ENCODE data around the gene NR2F6.

Gene NR2F6

DNA sequence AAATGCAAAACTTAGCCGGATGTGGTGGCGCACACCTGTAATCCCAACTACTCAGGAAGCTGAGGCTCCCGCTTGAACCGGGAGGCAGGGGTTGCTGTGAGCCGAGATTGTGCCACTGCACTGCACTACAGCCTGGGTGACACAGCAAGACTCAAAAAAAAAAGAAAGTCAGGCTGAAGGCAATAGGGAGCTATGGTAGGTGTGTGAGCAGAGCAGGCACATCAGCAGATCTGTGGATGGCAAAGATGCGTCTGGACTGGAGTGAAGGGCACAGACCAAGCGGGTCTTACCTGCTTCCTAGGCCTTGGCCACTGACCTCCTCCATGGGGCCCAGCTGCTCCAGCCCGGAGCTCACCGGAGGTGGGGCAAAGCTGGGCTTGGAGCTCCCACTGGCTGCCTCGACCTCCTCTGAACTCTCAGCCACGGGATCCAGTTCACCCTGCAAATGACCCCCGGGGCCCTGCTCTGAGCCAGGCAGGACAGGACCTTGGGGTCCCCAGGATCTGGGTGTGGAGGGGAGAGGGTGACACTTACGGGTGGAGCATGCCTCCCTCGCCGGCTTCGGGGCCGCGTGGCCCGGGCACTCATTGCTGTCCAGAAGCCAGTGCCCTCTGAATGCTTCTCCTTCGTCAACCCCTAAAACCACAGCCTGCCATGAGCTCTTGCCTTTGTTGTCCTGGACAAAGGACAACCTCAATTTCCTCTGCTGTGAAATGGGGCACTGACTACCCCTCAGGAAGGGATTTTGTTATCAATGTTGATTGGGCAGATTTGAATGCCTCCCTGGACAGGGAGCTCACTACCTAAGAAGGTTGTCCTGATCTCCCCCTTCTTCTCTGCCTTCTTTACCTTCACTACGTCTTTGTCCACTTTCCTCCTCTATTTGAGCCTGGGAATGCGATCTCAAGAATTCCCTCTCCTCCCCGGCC, 18.3 kb upstream of the NR2F6 start:
- DNase-seq (ENCODE audit: low spot score), result no peak

DNA sequence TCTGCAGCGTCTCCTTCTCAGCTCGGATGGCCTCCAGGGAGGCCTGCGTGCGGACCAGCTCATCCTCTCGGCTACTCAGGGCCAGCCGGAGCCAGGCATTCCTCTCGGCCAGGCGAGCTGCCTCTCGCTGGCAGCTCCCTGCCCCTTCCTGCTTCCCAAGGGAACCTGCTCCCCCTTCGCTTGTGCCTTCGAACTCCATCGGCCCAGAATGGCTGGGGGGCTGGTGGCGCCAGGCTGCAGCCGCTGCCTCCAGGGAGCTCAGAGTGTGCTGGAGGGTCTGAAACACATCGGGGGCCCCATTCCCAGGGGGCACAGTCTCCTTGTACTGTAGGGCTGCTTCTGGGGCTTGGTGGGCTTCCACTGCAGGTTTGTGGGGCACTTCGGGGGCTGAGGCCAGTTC, 16.8 kb upstream of the NR2F6 start:
- no peak for DNase-seq (ENCODE audit: low spot score)

DNA sequence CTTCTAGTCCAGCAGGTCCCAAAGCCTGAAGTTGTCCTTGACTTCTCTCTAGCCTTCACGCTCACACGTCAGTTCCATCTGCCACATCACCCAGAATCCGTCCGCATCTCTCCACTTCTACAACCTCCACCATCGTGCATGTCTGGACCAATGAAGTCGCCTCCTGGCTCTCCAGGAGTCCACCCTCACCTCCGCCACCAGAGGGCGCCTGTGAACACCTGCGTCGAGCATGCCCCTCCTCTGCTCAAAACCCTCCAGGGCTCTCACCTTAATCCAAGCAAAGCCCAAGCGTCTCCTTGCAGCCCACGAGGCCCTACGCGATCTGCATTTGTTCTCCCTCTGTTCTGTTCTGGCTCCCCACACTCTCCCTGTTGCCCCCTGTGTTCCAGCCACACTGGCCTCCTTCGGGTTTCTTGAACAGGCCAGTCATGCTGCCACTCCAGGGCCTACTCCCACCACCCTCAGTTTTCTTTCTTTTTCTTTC, 15.2 kb upstream of the NR2F6 start:
- peak; percentile 95 for DNase-seq (ENCODE audit: low spot score)

DNA sequence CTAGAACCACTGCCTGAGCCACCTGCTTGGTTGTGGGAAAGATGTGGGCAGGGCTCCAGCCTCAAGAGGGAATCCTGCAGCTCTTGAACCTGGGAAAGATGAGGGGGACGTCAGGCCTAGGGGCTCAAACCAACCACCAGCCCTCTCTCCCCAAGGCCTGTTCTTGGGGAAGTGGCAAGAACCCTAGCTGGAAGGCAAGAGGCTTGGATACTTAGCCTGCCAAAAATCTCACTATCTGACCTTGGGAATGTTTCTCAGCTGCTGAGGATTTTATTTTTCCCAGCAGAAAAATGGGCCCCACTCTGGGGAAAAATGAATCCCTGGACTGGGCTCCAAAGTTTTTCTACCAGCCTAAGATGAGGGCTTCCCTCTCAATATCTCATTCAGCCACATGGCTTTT, 14.2 kb upstream of the NR2F6 start:
- no peak for DNase-seq (ENCODE audit: low spot score)

GRCh38 chr19:17259118-17259780, 13.5 kb upstream of the NR2F6 start:
- DNase-seq (ENCODE audit: low spot score), result no peak

DNA sequence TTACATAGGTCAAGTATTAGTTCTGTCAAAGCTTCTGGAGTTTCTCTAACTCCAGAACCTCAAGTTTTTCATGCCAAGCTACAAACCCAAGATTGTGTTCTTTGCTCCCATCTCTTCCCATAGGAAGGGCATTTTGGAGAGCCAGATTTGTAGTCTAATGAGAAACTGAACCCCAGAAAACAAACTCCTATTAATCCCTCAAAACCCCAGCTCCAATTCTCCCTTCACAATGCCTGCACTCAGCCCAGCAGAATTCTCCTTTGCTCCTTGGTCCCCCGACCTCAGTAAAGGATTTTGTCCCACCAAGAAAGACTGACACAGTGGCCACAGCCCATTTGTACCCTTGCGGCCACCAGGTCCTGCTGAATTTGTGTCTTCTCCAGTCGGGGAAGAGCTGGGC, 10.4 kb upstream of the NR2F6 start:
- DNase-seq (ENCODE audit: low spot score), result no peak

DNA sequence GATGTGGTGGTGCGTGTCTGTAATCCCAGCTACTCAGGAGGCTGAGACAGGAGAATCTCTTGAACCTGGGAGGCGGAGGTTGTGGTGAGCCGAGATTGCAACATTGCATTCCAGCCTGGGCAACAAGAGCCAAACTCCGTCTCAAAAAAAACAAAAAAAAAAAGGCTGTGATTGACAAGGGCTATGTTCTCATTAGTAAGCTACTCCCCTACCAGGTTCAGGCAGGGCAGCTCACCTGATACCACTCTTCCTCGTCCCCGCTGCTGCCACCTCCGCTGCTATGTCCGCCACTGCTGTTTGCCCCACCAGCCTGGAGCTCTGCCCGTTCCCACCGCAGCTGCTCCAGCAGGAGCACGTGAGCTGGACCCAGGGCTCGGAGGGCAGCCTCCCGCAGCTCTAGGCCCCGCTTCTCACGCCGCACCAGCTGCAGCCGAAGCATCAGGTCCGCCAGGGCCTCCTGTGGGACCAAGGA, 9.5 kb upstream of the NR2F6 start:
- DNase-seq (ENCODE audit: low spot score), result no peak

GRCh38 chr19:17254636-17255035, 8.9 kb upstream of the NR2F6 start:
- DNase-seq (ENCODE audit: low spot score), result no peak

- DNase-seq (ENCODE audit: low spot score), result no peak
Observed at GRCh38 chr19:17249887-17250548, 4.3 kb upstream of the NR2F6 start.

DNA sequence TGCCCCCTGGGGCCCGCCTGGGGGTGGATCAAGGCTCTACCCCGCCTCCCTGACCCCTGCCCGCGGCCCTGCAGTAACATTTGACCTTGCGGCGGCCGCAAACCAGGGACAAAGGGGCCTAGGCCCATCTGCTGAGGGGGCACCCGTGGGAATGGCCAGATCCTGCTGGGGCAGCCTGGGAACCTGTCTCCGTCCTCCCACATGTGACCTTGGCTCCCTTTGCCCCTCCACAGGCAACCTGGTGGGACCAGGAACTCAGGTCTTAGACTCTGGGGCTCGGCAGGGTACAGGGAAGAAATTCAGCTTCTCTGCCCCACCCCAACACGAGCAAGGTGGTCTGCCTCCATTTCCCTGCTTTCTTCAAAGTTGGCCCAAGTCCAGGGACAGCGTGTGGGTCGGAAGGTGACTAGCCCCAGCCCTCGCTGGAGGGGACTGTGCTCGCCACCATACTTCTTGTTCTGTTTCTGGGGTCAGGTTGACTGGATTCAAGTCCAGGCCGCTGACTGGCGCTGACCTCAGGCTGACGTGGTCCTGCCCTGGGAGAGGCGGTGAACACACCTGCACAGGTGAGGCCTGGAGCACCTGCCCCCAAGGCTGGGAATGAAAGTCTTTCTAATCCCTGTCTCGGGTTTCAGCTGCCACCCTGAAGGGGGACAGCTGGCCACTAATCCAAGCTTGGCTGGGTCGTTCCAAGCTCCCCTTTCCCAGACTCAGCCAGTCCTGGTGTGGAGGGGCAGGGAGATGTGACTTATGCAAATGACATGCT, 2.5 kb upstream of the NR2F6 start:
- no peak for DNase-seq (ENCODE audit: low spot score)

DNA sequence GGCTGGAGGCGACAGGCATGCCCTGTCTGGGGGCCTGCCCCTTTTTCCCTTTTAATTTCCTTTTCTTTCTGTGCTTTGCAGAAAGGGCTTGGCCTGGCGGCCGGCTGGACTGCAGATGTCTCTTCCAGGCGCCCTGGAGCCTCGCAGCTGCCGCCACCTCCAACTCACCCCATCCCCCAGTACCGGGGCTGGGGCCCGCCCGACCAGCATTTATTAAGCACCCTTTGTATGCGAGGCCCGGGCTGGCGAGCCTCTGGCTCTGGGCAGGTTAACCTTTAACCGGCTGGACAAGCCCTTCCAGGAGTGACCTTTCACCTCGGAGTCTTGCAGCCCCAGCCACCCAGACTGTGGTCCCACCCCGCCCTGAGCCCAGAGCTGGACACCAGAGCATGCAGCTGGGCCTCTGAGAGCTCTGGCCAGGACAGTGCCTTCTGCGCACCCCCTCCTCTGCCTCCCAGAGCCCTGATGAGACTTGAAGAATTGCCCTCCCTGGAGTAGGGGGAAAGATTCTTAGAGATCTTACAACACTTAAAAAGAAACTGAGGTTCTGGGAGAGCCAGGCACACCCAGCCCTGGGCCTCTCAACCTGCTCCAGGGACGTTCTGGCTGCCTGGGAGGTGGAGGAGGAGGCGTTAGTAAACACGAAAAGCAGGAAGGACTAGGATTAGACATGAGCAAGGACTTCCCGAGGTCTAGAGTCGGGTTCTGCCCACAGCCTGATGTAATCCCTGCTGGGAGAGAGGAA, 1.1 kb upstream of the NR2F6 start:
- DNase-seq (ENCODE audit: low spot score), result no peak

DNA sequence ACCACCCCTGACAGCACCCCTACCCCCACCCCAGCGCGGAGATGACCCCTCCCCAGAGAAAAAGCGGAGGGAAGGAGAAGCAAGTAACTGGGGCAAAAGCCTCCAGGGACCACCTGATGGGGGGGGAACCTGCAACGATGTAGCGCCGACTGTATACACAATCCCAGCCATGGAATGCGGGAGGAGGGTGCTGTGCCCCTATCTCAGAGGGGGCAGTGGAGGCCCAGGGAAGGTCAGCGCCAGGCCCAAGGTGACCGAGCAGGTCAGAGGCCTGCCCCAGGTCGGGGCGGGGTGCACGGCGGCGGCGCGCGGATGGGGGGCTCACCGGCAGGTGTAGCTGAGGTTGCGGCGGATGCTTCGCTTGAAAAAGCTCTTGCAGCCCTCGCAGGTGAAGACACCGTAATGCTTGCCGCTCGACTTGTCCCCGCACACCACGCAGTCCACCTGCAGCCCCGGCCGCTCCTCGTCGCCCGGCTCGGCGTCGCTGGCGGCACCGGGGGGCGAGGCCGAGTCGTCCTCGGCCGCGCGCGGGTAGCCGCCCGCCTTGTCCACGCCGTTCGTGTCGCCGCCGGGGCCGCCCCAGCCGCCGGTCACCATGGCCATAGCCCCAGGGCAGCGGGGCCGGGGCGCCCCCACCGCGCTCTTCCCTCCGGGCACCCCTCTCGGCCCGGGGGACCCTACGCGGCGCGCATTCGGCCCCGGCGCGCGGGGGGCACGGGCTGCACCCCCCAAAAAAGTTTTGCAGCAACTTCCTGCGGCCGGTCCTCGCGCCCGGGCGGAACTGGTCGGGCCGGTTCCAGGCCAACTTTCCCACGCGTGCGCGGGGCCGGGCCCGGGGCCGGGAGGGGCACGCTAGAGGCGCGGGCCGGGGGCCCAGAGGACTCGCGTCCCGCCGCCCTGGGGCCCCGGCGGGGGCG, 843 bp downstream of the NR2F6 start:
- no peak for DNase-seq (ENCODE audit: low spot score)

- no peak for DNase-seq (ENCODE audit: low spot score)
Observed at GRCh38 chr19:17243830-17244617, 1.7 kb downstream of the NR2F6 start.

- DNase-seq (ENCODE audit: low spot score), result no peak
Observed at GRCh38 chr19:17243211-17243829, 2.4 kb downstream of the NR2F6 start.

- DNase-seq (ENCODE audit: low spot score), result no peak
Observed at GRCh38 chr19:17242431-17243208, 3.1 kb downstream of the NR2F6 start.

GRCh38 chr19:17240826-17241399, 4.8 kb downstream of the NR2F6 start:
- DNase-seq (ENCODE audit: low spot score), result no peak

- DNase-seq (ENCODE audit: low spot score), result no peak
Observed at GRCh38 chr19:17240062-17240752, 5.5 kb downstream of the NR2F6 start.

All from hematopoietic multipotent progenitor cell treated with erythropoietin and hydrocortisone succinate and interleukin-3 and kit ligand, for 17 days (in vitro differentiated cells).